ENCODE data around the gene MAP2K7. TPM values are rescaled to one million over a fixed set of nuclear protein-coding genes. Genes with fewer than 3 reads are reported as not detected.

MAP2K7 gene
- total RNA-seq, 2 donors from 2014 or later = 26.3 to 38.3 TPM

GRCh38 chr19:7874897-7875273 lies 28.8 kb upstream of the MAP2K7 start:
- Histone ChIP-seq H3K9me3 (no peaks in the 10 kb centered on the region), H3K9ac (ENCODE audit: low read depth in 2 of 2, low read length in 2 of 2) (no peak overlapping the region), H3K36me3 (no peaks in the 10 kb centered on the region), H3K4me3 (no peak overlapping the region), H3K27ac (no peak overlapping the region), H3K27me3 (peaks cover 28% of the 10 kb centered on the region), H3K4me1 (no peaks in the 10 kb centered on the region)
- no peak for DNase-seq
- intact Hi-C loops (cut with DNase I) = no loop called here
- TF ChIP-seq CTCF (IDR thresholded peaks at IDR 0.05) = no peak

DNA sequence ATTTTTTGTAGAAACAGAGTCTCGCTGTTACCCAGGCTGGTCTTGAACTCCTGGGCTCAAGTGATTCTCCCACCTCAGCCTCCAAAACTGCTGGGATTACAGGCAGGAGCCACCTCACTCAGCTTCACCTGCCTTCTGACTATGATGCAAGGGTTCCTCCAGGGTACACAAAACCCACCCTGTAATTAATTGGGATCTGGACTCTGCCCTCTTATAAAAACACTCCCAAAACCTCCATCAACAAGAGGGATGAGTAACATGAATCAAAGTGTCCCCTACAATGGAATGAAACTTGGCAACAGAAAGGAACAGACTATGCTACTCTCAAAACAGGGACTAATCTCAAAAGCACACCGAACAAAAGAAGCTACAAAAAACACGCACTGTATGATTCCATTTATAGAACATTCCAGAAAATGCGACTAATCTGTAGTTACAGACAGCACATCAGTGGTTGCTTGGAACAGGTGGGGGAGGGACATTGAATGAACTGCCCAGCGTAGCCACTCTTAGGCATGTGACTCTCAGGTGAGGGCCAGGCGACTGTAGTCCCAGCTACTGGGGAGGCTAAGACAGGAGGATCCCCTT lies 26.3 kb upstream of the MAP2K7 start:
- peaks cover 28% of the 10 kb centered on the region for H3K27me3 ChIP-seq
- DNase-seq = no peak

GRCh38 chr19:7879111-7879807 lies 24.4 kb upstream of the MAP2K7 start:
- Histone ChIP-seq H3K36me3 (no peaks in the 10 kb centered on the region), H3K4me1 (no peaks in the 10 kb centered on the region), H3K9me3 (no peaks in the 10 kb centered on the region), H3K27me3 (peaks cover 13% of the 10 kb centered on the region), H3K9ac (ENCODE audit: low read depth in 2 of 2, low read length in 2 of 2) (no peak overlapping the region), H3K27ac (no peak overlapping the region), H3K4me3 (no peak overlapping the region)
- DNase-seq = no peak
- intact Hi-C loops (cut with DNase I) = no loop called here
- no peak for TF ChIP-seq CTCF (IDR thresholded peaks at IDR 0.05)

More for the DNA sequence above, 26.3 kb upstream of the MAP2K7 start:
- intact Hi-C loops (cut with DNase I) = no loop called here
- Histone ChIP-seq H3K4me1 (no peaks in the 10 kb centered on the region), H3K27ac (no peak overlapping the region), H3K4me3 (no peak overlapping the region), H3K9ac (ENCODE audit: low read depth in 2 of 2, low read length in 2 of 2) (no peak overlapping the region), H3K36me3 (no peaks in the 10 kb centered on the region), H3K9me3 (no peaks in the 10 kb centered on the region)
- TF ChIP-seq CTCF (IDR thresholded peaks at IDR 0.05) = no peak

- H3K9me3 ChIP-seq = no peaks in the 10 kb centered on the region
- H3K9ac ChIP-seq (ENCODE audit: low read depth in 2 of 2, low read length in 2 of 2) = no peak overlapping the region
- H3K27me3 ChIP-seq = peaks cover 7% of the 10 kb centered on the region
- no peak overlapping the region for H3K27ac ChIP-seq
- intact Hi-C loops (cut with DNase I) = no loop called here
- no peaks in the 10 kb centered on the region for H3K36me3 ChIP-seq
- DNase-seq = no peak
- H3K4me3 ChIP-seq = no peak overlapping the region
- H3K4me1 ChIP-seq = no peaks in the 10 kb centered on the region
- TF ChIP-seq CTCF (IDR thresholded peaks at IDR 0.05) = no peak
Measured at GRCh38 chr19:7879836-7880235, 23.8 kb upstream of the MAP2K7 start.

GRCh38 chr19:7881910-7882309 lies 21.8 kb upstream of the MAP2K7 start:
- DNase-seq = no peak
- intact Hi-C loops (cut with DNase I) = no loop called here

More at GRCh38 chr19:7881910-7882309, 21.8 kb upstream of the MAP2K7 start:
- H3K9me3 ChIP-seq = no peaks in the 10 kb centered on the region
- H3K27ac ChIP-seq = no peak overlapping the region
- H3K4me1 ChIP-seq = no peaks in the 10 kb centered on the region
- H3K27me3 ChIP-seq = no peaks in the 10 kb centered on the region
- TF ChIP-seq CTCF (IDR thresholded peaks at IDR 0.05) = no peak
- no peak overlapping the region for H3K9ac ChIP-seq (ENCODE audit: low read depth in 2 of 2, low read length in 2 of 2)
- H3K36me3 ChIP-seq = no peaks in the 10 kb centered on the region
- H3K4me3 ChIP-seq = no peak overlapping the region

All from colonic mucosa (tissue), 4 donors.